NCI-H510A (cell line): Measurements from ENCODE around the gene GRIFIN.

Experiments used
- DNase-seq: peaks from one replicate; lab custom pipeline; 2025; lab: John Stamatoyannopoulos, UW

The GRIFIN gene

DNA sequence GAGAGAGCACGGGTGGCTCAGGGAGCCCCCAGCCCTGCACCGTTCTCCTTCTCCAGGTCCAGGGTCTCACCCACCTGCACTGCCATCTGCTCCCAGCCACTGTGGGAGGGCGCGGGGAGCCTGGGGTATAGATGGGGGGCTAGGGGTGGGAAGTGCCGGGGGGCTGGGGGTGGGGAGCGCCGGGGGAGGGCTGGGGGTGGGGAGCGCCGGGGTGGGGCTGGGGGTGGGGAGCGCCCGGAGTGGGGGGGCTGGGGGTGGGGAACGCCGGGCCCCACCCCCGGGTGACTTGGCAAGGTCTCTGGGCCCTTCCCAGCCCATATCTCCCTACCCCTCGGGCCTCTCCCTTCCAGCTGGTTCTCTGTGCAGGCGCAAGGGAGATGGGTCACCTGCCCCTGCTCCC lies at the start of gene GRIFIN:
Gene GRIFIN (minus strand): TSS at position 101 of the 400 bp plus-strand sequence. CDS start 15 bp downstream, at position 86.
- no peak for DNase-seq

GRCh38 chr7:2524808-2525657 lies 48.8 kb upstream of the GRIFIN start:
- DNase-seq = peak; percentile 76

GRCh38 chr7:2523941-2524807 lies 48.0 kb upstream of the GRIFIN start:
- DNase-seq = peak; percentile 100

DNA sequence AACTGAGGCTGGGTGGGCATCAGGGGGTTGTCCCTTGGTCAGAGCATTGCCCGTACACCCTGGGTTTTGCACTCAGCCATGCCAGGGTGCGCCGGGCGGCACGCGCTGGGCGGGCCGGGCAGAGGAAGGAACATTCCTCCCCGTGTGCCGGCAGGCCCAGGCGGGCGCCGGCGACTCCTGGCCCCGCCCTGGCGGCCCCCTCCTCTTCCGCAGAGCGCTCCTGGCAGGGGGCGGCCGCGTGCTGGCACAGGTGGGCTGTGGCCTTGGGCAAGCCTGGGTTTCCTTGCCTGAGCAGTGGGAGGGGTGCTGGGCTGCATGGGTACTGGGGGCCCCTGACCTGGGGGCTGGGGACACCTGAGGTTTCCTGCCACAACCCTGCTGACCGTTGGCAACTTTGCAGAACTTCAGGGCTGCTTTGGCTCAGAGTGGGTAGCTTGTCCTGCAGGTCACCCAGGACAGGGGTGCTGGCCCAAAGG lies 47.3 kb upstream of the GRIFIN start:
- peak; percentile 99 for DNase-seq

- peak; percentile 85 for DNase-seq
Measured at GRCh38 chr7:2522780-2523433, 46.7 kb upstream of the GRIFIN start.

DNA sequence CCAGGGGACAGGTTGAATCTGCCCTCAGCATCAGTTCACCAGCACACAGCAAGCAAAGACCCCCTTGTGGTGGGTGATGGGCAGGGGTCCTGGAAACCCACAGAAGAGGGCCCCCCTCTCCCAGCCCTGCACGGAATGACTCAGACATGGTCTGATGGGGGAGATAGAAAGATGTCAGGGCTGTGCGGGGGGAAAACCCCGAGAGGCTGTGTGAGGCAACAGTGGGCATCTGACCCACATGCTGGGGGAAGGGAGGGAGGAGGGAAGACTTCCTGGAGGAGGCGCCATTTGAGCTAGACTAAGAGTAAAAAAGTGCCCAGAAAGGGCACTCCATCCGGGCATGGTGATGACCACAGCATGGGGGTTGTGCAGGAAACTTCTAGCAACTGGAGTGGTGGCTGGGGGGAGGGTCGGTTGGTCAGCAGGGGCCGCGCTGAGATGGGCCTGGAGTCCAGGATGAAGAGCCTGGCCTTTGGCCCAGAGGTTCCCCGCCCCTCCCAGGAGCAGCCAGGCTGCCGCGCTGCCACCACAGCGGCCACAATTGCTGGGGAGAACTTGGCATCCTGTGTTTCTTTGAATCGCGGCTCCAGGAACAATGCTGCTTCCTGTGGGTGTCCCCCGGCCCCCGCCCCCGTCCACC lies 45.9 kb upstream of the GRIFIN start:
- DNase-seq = no peak

DNA sequence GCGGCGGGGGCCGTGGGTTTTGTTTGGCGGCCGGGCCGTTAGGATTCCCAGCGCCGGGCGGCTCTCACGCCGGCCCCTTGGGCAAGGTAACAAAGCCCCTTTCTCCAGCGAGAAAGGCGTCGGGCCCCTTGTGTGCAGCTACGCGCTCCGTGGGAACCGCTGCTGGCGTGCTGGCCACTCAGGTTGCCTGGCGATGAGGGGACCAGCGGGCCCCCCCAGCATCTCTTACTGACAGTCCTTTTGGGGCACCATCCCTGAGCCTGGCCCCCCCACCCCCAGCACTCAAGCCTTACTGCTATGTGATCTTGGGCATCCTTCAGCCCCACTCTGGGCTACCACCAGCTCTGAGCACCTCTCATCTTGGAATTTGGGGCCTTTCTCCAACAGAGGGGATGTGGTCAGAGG lies 45.1 kb upstream of the GRIFIN start:
- DNase-seq = no peak

- no peak for DNase-seq
Measured at GRCh38 chr7:2520761-2521290, 44.6 kb upstream of the GRIFIN start.

DNA sequence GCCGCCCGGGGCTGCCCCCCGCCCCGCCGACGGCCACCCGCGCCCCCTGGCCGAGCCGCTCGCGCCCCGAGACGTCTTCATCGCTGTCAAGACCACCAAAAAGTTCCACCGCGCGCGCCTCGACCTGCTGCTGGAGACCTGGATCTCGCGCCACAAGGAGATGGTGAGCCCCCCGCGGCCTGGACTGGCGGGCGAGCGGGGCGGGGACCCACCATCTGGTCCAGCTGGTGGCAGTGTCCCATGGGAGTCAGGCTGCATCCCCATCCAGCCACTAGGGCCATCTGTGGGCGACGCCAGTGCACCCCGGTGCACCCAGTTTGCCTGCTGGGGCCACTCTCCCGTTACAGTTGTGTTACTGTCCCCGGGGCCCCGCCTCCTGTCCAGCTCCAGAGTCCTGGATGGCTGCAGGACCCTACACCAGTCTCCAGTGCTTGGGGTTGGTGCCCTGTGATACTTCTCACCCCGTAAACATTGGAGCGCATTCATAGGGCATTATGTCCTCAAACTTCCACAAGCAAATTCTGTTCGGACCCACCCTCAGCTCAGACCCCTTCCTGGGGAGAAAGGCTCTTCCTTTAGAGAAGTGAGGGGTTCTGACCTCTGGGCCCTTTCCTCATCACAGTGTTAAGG lies 44.0 kb upstream of the GRIFIN start:
- peak; percentile 67 for DNase-seq

GRCh38 chr7:2519119-2519930 lies 43.1 kb upstream of the GRIFIN start, which contains the start of gene LFNG:
TSS of gene LFNG (plus strand) at chr7:2519774. CDS start at chr7:2519862, 88 bp downstream.
- DNase-seq = peak; percentile 99

DNA sequence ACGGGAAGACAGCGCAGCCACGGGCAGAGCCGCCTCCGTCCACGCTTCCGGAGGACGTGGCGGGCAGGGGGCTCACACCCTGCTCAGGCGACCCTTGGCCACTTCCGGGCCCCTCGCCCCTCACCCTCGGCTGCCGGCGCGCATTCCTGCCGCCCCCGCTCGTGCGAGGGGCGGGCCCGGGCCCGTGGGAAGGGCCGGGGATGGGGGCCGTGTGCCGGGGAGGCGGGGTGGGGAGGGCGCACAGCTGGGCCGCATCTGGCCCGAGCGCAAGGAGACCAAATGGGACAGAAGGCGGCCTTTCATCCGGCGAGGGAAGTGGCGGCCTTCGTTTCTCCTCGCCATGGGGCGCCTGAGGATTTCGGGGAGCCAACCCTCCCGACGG lies 42.5 kb upstream of the GRIFIN start:
- DNase-seq = no peak

- peak; percentile 85 for DNase-seq
Measured at GRCh38 chr7:2517678-2518507, 41.7 kb upstream of the GRIFIN start.

GRCh38 chr7:2517026-2517425 lies 40.8 kb upstream of the GRIFIN start:
- DNase-seq = no peak

GRCh38 chr7:2516194-2516555 lies 40.0 kb upstream of the GRIFIN start:
- no peak for DNase-seq

- DNase-seq = no peak
Measured at GRCh38 chr7:2515424-2516193, 39.4 kb upstream of the GRIFIN start.

DNA sequence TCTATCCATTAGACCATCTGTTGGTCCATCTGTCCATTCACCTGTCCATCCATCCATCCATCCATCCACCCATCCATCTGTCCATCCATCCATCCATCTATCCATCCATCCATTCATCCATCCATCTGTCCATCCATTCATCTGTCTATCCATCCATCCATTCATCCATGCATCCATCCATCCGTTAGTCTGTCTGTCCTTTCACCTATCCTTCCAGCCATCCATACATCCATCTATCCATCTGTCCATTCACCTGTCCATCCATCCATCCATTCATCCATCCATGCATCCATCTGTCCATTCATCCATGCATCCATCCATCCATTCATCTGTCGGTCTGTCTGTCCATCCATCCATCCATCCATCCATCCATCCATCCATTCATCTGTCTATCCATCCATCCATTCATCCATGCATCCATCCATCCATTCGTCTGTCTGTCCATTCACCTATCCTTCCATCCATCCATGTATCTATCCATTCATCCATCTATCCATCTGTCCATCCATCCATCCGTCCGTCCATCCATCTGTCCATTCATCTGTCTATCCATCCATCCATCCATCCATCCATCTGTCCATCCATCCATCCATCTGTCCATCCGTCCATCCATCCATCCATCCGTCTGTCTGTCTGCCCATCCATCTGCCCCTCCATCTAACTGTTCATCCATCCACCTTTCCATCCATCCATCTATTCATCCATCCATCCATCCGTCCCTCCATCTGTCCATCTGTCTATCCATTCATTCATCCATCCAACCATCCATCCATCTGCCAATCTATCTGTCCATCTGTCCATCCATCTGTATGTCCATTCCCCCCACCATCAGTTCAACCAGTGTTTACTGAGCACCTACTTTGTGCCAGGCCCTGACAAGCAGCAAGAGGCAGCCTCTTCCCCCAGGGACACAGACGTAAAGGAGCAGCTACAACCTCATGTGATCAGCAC lies 38.5 kb upstream of the GRIFIN start:
- no peak for DNase-seq

GRCh38 chr7:2513702-2514101 lies 37.5 kb upstream of the GRIFIN start:
- no peak for DNase-seq
